Measurements from ENCODE around the gene C1QTNF5. TPM values are rescaled to one million over a fixed set of nuclear protein-coding genes. Genes with fewer than 3 reads are reported as not detected.

Gene C1QTNF5
- total RNA-seq, 1 experiment from 2014 or later, result not detected

GRCh38 chr11:119373921-119374631 lies 33.4 kb upstream of the C1QTNF5 start:
- no peak for TF ChIP-seq EZH2 (IDR thresholded peaks at IDR 0.05; ENCODE audit: low read depth)
- peak; percentile 99 for TF ChIP-seq CTCF (conservative IDR thresholded peaks at IDR 0.05)
- CTCF ChIA-PET, result interaction anchor here (0.5 to 1.5 kb wide), 4 partner anchors 13 to 332 kb away, joined by 3 to 9 read pairs (median 5); partner anchors contain the start of gene C1QTNF5
- Histone ChIP-seq H3F3A (ENCODE audit: insufficient read depth, low read depth) (peaks cover under 1% of the 10 kb centered on the region; the same call in 1 of the 2 replicates), H3K79me2 (ENCODE audit: low read depth) (no peaks in the 10 kb centered on the region), H2AFZ (no peak overlapping the region), H3K27me3 (ENCODE audit: insufficient read depth, low read depth) (no peaks in the 10 kb centered on the region), H3K4me2 (no peak overlapping the region), H3K27ac (no peak overlapping the region), H3K9me3 (ENCODE audit: insufficient read depth, low read depth) (no peaks in the 10 kb centered on the region), H3K9me2 (ENCODE audit: insufficient read depth) (no peaks in the 10 kb centered on the region), H4K20me1 (ENCODE audit: insufficient read depth) (no peaks in the 10 kb centered on the region), H3K4me1 (replicated peaks; ENCODE audit: insufficient read depth) (peaks cover 28% of the 10 kb centered on the region), H3K36me3 (ENCODE audit: low read depth) (no peaks in the 10 kb centered on the region), H3K4me3 (no peak overlapping the region)
- DNase-seq, result peak; percentile 55 to 76
- intact Hi-C loops (cut with micrococcal nuclease; ENCODE audit: unreplicated experiment), result loop anchor here (1.0 kb wide), 2 partner anchors 18 to 53 kb away; no protein-coding TSS in a partner anchor
- BruUV-seq (replicated peaks), result no TSS peak
- POLR2A ChIA-PET (ENCODE audit: unreplicated experiment), result no interaction called here

- H3K4me1 ChIP-seq (replicated peaks; ENCODE audit: insufficient read depth), result peaks cover 28% of the 10 kb centered on the region
- no peak overlapping the region for H3K4me3 ChIP-seq
- POLR2A ChIA-PET (ENCODE audit: unreplicated experiment), result no interaction called here
- H3K4me2 ChIP-seq, result no peak overlapping the region
- BruUV-seq (replicated peaks), result no TSS peak
- DNase-seq, result no peak
- no peak overlapping the region for H3K27ac ChIP-seq
- H3K27me3 ChIP-seq (ENCODE audit: insufficient read depth, low read depth), result no peaks in the 10 kb centered on the region
- no peaks in the 10 kb centered on the region for H3K9me3 ChIP-seq (ENCODE audit: insufficient read depth, low read depth)
- H3K36me3 ChIP-seq (ENCODE audit: low read depth), result no peaks in the 10 kb centered on the region
- H3F3A ChIP-seq (ENCODE audit: insufficient read depth, low read depth), result peaks cover 4% of the 10 kb centered on the region
- CTCF ChIA-PET, result interaction anchor here (0.6 to 1.5 kb wide), 4 partner anchors 12 to 33 kb away, joined by 4 to 9 read pairs (median 5); partner anchors contain the start of gene C1QTNF5
- H2AFZ ChIP-seq, result no peak overlapping the region
- H3K9me2 ChIP-seq (ENCODE audit: insufficient read depth), result no peaks in the 10 kb centered on the region
- no peaks in the 10 kb centered on the region for H4K20me1 ChIP-seq (ENCODE audit: insufficient read depth)
- no peaks in the 10 kb centered on the region for H3K79me2 ChIP-seq (ENCODE audit: low read depth)
- no peak for TF ChIP-seq CTCF (conservative IDR thresholded peaks at IDR 0.05)
- intact Hi-C loops (cut with micrococcal nuclease; ENCODE audit: unreplicated experiment), result no loop called here
Observed at GRCh38 chr11:119373059-119373920, 32.6 kb upstream of the C1QTNF5 start.

GRCh38 chr11:119372260-119373058 lies 31.8 kb upstream of the C1QTNF5 start:
- DNase-seq, result no peak
- TF ChIP-seq EZH2 (IDR thresholded peaks at IDR 0.05; ENCODE audit: low read depth) (no peak), CTCF (conservative IDR thresholded peaks at IDR 0.05) (no peak)
- peaks cover 5% of the 10 kb centered on the region for H3F3A ChIP-seq (ENCODE audit: insufficient read depth, low read depth)
- H3K4me3 ChIP-seq, result no peak overlapping the region
- H2AFZ ChIP-seq, result no peak overlapping the region
- H3K4me1 ChIP-seq (replicated peaks; ENCODE audit: insufficient read depth), result peaks cover 23% of the 10 kb centered on the region
- CTCF ChIA-PET, result no interaction called here
- no peaks in the 10 kb centered on the region for H3K79me2 ChIP-seq (ENCODE audit: low read depth)
- H3K36me3 ChIP-seq (ENCODE audit: low read depth), result no peaks in the 10 kb centered on the region
- H4K20me1 ChIP-seq (ENCODE audit: insufficient read depth), result no peaks in the 10 kb centered on the region
- POLR2A ChIA-PET (ENCODE audit: unreplicated experiment), result no interaction called here
- H3K27me3 ChIP-seq (ENCODE audit: insufficient read depth, low read depth), result no peaks in the 10 kb centered on the region
- no peak overlapping the region for H3K4me2 ChIP-seq
- BruUV-seq (replicated peaks), result no TSS peak
- H3K27ac ChIP-seq, result no peak overlapping the region
- intact Hi-C loops (cut with micrococcal nuclease; ENCODE audit: unreplicated experiment), result no loop called here
- no peaks in the 10 kb centered on the region for H3K9me2 ChIP-seq (ENCODE audit: insufficient read depth)
- no peaks in the 10 kb centered on the region for H3K9me3 ChIP-seq (ENCODE audit: insufficient read depth, low read depth)
